SU-DHL-6 (cell line): ENCODE measurements around the gene SETD2.
"Not testable (repeated sequence)": the region's sequence is repeated elsewhere in the genome, so short reads cannot be mapped to it uniquely, and the experiment has no call there.

ENCODE experiments used
- H2AFZ ChIP-seq: fragments of 200-600 bp; sonication (generic); 2 replicates; pipeline ENCODE4 v1.6.1; 2014; ENCODE audit warnings: low read depth, mild to moderate bottlenecking, moderate library complexity, mixed read lengths, antibody characterized with exemption, low read length; ENCODE audit not compliant: severe bottlenecking
- H3F3A ChIP-seq: fragments of 200-600 bp; shearing (Covaris generic); 2 replicates; pipeline ENCODE4 v1.6.0; 2016; ENCODE audit warnings: antibody characterized with exemption, mild to moderate bottlenecking; ENCODE audit not compliant: insufficient read depth
- H3K27ac ChIP-seq: fragments of 200-600 bp; sonication (generic); 2 replicates; pipeline ENCODE4 v1.5.1; 2016; ENCODE audit warnings: low read depth, mild to moderate bottlenecking, low read length, moderate library complexity, mixed read lengths
- H3K27me3 ChIP-seq: fragments of 200-600 bp; sonication (generic), shearing (Covaris generic); 2 replicates; pipeline ENCODE4 v1.6.0; 2014; ENCODE audit warnings: mild to moderate bottlenecking, low read length
- H3K36me3 ChIP-seq: fragments of 200-600 bp; sonication (generic); 2 replicates; pipeline ENCODE4 v1.6.1; 2014; ENCODE audit warnings: mild to moderate bottlenecking, low read length, mixed read lengths
- H3K4me2 ChIP-seq: fragments of 300-600, 200-600 bp; shearing (Covaris generic), sonication (generic); 2 replicates; pipeline ENCODE4 v1.6.0; 2014; ENCODE audit warnings: low read length, low read depth, mild to moderate bottlenecking; ENCODE audit not compliant: poor library complexity, severe bottlenecking
- H3K4me3 ChIP-seq: fragments of 200-600 bp; sonication (generic); 2 replicates; pipeline ENCODE4 v1.5.1; 2014; ENCODE audit warnings: antibody characterized with exemption, low read length, mild to moderate bottlenecking, mixed read lengths; ENCODE audit not compliant: insufficient read depth, poor library complexity, severe bottlenecking
- H3K79me2 ChIP-seq: fragments of 200-600 bp; sonication (generic); 2 replicates; pipeline ENCODE4 v1.6.1; 2014; ENCODE audit warnings: mild to moderate bottlenecking, low read length, moderate library complexity; ENCODE audit not compliant: insufficient read depth
- H3K9ac ChIP-seq: fragments of 200-600 bp; sonication (generic); 2 replicates; pipeline ENCODE4 v1.7.0; 2014; ENCODE audit warnings: mild to moderate bottlenecking, low read length
- H3K9me2 ChIP-seq: fragments of 200-600 bp; sonication (generic); replicated peaks from 2 replicates; pipeline ENCODE4 v1.6.1; 2014; ENCODE audit warnings: low read length; ENCODE audit not compliant: insufficient read depth
- H3K9me3 ChIP-seq: fragments of 200-600 bp; sonication (generic); 2 replicates; pipeline ENCODE4 v1.6.1; 2014; ENCODE audit warnings: low read length, mixed read lengths; ENCODE audit not compliant: insufficient read depth
- H4K20me1 ChIP-seq: fragments of 200-600 bp; sonication (generic); 2 replicates; pipeline ENCODE4 v1.6.1; 2014; ENCODE audit warnings: low read depth, mild to moderate bottlenecking, antibody characterized with exemption, low read length, moderate library complexity, mixed read lengths
- EZH2phosphoT487 ChIP-seq: fragments of 200-600 bp; sonication (generic), shearing (Covaris generic); conservative IDR thresholded peaks from 2 replicates; pipeline ENCODE4 v1.6.1; 2018; ENCODE audit warnings: mild to moderate bottlenecking, antibody characterized with exemption, low read length, moderate library complexity, mixed read lengths
- TF ChIP-seq, protein P1 (sequence below): fragments of 200-600 bp; sonication (generic); IDR thresholded peaks from one replicate; pipeline ENCODE4 v1.5.1; 2017; ENCODE audit warnings: antibody characterized with exemption, mild to moderate bottlenecking, low read length, moderate library complexity; ENCODE audit not compliant: insufficient read depth, poor library complexity, severe bottlenecking

Gene SETD2

DNA sequence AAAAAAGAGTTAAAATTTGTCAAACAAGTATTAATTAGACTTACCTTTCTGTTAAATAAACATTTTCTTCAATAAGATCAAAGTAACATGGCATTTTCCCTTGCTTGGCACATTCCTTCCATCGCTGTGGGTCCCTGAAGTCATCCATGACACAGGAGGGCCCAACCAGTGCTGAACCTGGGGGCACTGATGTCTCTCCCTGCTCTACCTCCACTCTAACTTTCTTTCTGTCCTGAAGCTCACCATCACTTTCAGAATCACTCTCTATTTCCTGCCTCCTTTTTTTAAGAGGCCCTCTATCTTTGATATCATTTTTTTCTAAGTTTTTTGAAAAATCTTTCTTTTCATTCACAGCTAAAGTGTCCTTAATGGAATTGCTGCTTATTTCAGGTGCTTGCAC lies 43.8 kb downstream of the SETD2 start:
- Histone ChIP-seq H3K27me3 (no peaks in the 10 kb centered on the region), H3K27ac (no peak overlapping the region), H2AFZ (no peak overlapping the region), H3F3A (peaks cover 8% of the 10 kb centered on the region; the same call in 1 of the 2 replicates), H3K9me3 (no peaks in the 10 kb centered on the region), H3K4me3 (no peak overlapping the region), H3K79me2 (peaks cover 39% of the 10 kb centered on the region), H3K4me2 (no peak overlapping the region), H3K36me3 (peaks cover 73% of the 10 kb centered on the region), H4K20me1 (no peaks in the 10 kb centered on the region; the same call in 1 of the 2 replicates), H3K9me2 (no peaks in the 10 kb centered on the region), H3K9ac (no peak overlapping the region)
- TF ChIP-seq, protein P1, sequence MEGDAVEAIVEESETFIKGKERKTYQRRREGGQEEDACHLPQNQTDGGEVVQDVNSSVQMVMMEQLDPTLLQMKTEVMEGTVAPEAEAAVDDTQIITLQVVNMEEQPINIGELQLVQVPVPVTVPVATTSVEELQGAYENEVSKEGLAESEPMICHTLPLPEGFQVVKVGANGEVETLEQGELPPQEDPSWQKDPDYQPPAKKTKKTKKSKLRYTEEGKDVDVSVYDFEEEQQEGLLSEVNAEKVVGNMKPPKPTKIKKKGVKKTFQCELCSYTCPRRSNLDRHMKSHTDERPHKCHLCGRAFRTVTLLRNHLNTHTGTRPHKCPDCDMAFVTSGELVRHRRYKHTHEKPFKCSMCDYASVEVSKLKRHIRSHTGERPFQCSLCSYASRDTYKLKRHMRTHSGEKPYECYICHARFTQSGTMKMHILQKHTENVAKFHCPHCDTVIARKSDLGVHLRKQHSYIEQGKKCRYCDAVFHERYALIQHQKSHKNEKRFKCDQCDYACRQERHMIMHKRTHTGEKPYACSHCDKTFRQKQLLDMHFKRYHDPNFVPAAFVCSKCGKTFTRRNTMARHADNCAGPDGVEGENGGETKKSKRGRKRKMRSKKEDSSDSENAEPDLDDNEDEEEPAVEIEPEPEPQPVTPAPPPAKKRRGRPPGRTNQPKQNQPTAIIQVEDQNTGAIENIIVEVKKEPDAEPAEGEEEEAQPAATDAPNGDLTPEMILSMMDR, result no peak
- TF ChIP-seq EZH2phosphoT487, result no peak

DNA sequence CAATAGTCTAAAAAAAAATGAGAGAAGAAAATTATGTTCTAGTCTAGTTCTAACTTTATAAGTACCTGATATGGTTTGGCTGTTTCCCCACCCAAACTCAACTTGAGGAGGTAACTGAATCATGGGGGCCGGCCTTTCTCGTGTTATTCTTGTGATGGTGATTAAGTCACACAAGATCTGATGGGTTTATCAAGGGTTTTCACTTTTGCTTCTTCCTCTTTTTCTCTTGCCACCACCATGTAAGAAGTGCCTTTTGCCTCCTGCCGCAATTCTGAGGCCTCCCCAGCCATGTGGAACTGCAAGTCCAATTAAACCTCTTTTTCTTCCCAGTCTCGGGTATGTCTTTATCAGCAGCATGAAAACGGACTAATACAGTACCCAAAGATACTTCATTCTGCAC lies 44.5 kb downstream of the SETD2 start:
- H2AFZ ChIP-seq, H3K27me3 ChIP-seq, H3K9me3 ChIP-seq, H3K27ac ChIP-seq, H3K9ac ChIP-seq, H3K4me2 ChIP-seq, H3K4me3 ChIP-seq, H3K9me2 ChIP-seq, H3F3A ChIP-seq, H4K20me1 ChIP-seq: not testable (repeated sequence)
- peaks cover 38% of the 10 kb centered on the region for H3K79me2 ChIP-seq
- peaks cover 69% of the 10 kb centered on the region for H3K36me3 ChIP-seq

DNA sequence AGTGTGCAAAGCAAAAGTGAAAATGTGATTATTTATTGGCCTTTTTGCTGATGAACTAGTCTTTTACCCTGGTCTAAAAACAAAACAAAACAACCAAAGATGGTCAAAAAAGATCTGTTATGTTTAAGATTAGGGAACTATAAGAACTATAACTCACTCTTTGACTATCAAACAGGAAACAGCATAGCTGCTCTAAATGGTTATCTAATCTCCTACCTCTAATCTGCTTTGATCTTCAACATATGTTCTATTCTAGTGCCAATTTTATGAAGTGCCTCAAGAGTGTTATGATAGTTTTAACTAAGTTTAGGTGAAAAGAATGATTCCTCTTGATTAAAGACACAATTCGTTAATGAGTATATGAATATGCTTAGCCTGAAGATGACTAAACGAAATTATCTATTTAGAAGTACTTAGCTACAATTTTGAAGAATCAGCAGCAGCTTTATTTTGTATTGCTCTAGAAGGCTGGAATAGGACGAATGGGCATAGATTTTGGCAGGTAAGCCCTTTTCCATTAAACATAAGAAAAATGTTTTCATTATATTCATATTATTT lies 46.0 kb downstream of the SETD2 start:
- Histone ChIP-seq H3K27me3 (no peaks in the 10 kb centered on the region), H3K4me3 (no peak overlapping the region), H3K27ac (no peak overlapping the region), H3K9me2 (no peaks in the 10 kb centered on the region), H4K20me1 (no peaks in the 10 kb centered on the region; the same call in 1 of the 2 replicates), H3K9ac (no peak overlapping the region), H3K79me2 (peaks cover 28% of the 10 kb centered on the region), H3K36me3 (peaks cover 65% of the 10 kb centered on the region), H2AFZ (no peak overlapping the region), H3K4me2 (no peak overlapping the region), H3F3A (peaks cover 8% of the 10 kb centered on the region; the same call in 1 of the 2 replicates), H3K9me3 (no peaks in the 10 kb centered on the region)
- no peak for TF ChIP-seq EZH2phosphoT487

DNA sequence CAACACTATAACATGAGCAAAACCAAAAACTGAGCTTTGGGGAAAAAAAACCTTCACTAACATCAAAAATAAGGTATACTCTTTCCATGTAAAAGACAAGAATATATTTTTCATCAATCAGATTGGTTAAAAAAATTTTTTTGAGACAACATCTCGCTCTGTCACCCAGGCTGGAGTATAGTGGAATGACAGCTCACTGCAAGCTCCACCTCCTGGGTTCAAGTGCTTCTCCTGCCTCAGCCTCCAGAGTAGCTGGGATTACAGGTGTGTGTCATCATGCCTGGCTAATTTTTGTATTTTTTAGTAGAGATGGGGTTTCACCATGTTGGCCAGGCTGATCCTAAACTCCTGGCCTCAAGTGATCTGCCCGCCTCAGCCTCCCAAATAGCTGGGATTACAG lies 48.4 kb downstream of the SETD2 start:
- H3K9ac ChIP-seq, H4K20me1 ChIP-seq, H3K4me2 ChIP-seq, H3K27me3 ChIP-seq, H3K4me3 ChIP-seq, H2AFZ ChIP-seq, H3K9me2 ChIP-seq, H3K9me3 ChIP-seq, H3F3A ChIP-seq, H3K27ac ChIP-seq: not testable (repeated sequence)
- Histone ChIP-seq H3K36me3 (peaks cover 45% of the 10 kb centered on the region), H3K79me2 (peaks cover 15% of the 10 kb centered on the region; the same call in 1 of the 2 replicates)
